HCT116 (cell line): Measurements from ENCODE around the gene QKI. TPM values are rescaled to one million over a fixed set of nuclear protein-coding genes. Genes with fewer than 3 reads are reported as not detected.

Experiments
- ATAC-seq: fragments of 200-7000 bp; cut with Tn5 transposase; 2 replicates; pipeline ENCODE4 v1.9.1; 2020; ENCODE audit warnings: mild to moderate bottlenecking, moderate library complexity
- BruUV-seq: library from RNA; stranded (reverse); fragments of 400-500 nt; replicated peaks from 2 replicates; lab custom pipeline; 2021; lab: Mats Ljungman, UMichigan
- CTCF ChIA-PET: fragments of 300-600 bp; sonication (Branson Sonifier 250); formaldehyde crosslinking; loops from one replicate; lab custom pipeline; 2021; ENCODE audit warnings: antibody characterized with exemption; lab: Charles Lee
- POLR2A ChIA-PET: fragments of 300-600, 350-600 bp; sonication (Branson Sonifier 250); formaldehyde crosslinking; loops from one replicate; lab custom pipeline; 2021; ENCODE audit warnings: antibody characterized with exemption; lab: Charles Lee
- RAD21 ChIA-PET, 2 experiments: fragments of 300-600 bp; sonication (Branson Sonifier 250); formaldehyde crosslinking; loops; one replicate each; lab custom pipeline; 2023; ENCODE audit warnings: low total read pairs in 2 of 2; ENCODE audit not compliant: uncharacterized antibody in 2 of 2, unreplicated experiment in 2 of 2, low non-redundant PET in 1 of 2; lab: Charles Lee
- DNase-seq: peaks from one replicate; pipeline ENCODE4 v3.0.0-alpha.2; 2010; ENCODE audit warnings: low read depth, low spot score
- H2AFZ ChIP-seq: fragments of 200-600 bp; shearing (Covaris generic), sonication (generic); 2 replicates; pipeline ENCODE4 v1.6.1; 2017; ENCODE audit warnings: low read depth, mixed run types, mixed read lengths, antibody characterized with exemption, low read length; ENCODE audit not compliant: poor library complexity, severe bottlenecking
- H3K27ac ChIP-seq: 2 replicates; pipeline ENCODE4 v1.5.1; 2012; ENCODE audit warnings: low read depth, low read length
- H3K27me3 ChIP-seq: fragments of 200-600 bp; sonication (generic); 2 replicates; pipeline ENCODE4 v1.6.1; 2016; ENCODE audit warnings: mixed run types, low read length, mixed read lengths; ENCODE audit not compliant: insufficient read depth
- H3K36me3 ChIP-seq, 2 experiments: fragments of 200-500 bp in 1 of 2; fragments of 200-600 bp in 1 of 2; sonication (Bioruptor generic) in 1 of 2; sonication (generic) in 1 of 2; 2 replicates each; pipeline versions ENCODE4 v1.5.1 to v1.6.1; 2014 to 2016; ENCODE audit warnings: low read length in 2 of 2, inconsistent platforms in 1 of 2, mixed read lengths in 1 of 2, mixed run types in 1 of 2; ENCODE audit not compliant: insufficient read depth in 2 of 2, control insufficient read depth in 1 of 2
- H3K4me1 ChIP-seq, 2 experiments: fragments of 200-600 bp in 1 of 2; sonication (generic) in 1 of 2; 2 replicates each; pipeline versions ENCODE4 v1.5.1 to v1.6.1; 2012 to 2017; ENCODE audit warnings: low read length in 2 of 2, inconsistent platforms in 1 of 2, mild to moderate bottlenecking in 1 of 2, mixed read lengths in 1 of 2, mixed run types in 1 of 2, moderate library complexity in 1 of 2; ENCODE audit not compliant: insufficient read depth in 2 of 2, control insufficient read depth in 1 of 2
- H3K4me2 ChIP-seq: fragments of 200-600 bp; sonication (generic); 2 replicates; pipeline ENCODE4 v1.6.1; 2017; ENCODE audit warnings: mixed run types, low read length, mixed read lengths
- H3K4me3 ChIP-seq, 2 experiments: fragments of 200-600 bp in 1 of 2; sonication (generic) in 1 of 2; replicated peaks in 1 of 2; 2 replicates each; pipeline ENCODE4 v1.5.1; 2011 to 2016; ENCODE audit warnings: low read length in 2 of 2, control low read depth in 1 of 2, low read depth in 1 of 2, mild to moderate bottlenecking in 1 of 2, mixed read lengths in 1 of 2, mixed run types in 1 of 2
- H3K79me2 ChIP-seq: fragments of 200-600 bp; sonication (generic); 2 replicates; pipeline ENCODE4 v1.6.1; 2017; ENCODE audit warnings: mild to moderate bottlenecking, mixed run types, low read length, moderate library complexity, mixed read lengths; ENCODE audit not compliant: insufficient read depth
- H3K9ac ChIP-seq: fragments of 200-600 bp; sonication (generic); 2 replicates; pipeline ENCODE4 v1.6.1; 2016; ENCODE audit warnings: low read length, mixed read lengths
- H3K9me2 ChIP-seq: fragments of 200-600 bp; sonication (generic), shearing (Covaris generic); 2 replicates; pipeline ENCODE4 v1.6.1; 2017; ENCODE audit warnings: mixed run types, mild to moderate bottlenecking, moderate library complexity; ENCODE audit not compliant: insufficient read depth
- H3K9me3 ChIP-seq, 2 experiments: fragments of 200-500 bp in 1 of 2; fragments of 200-600 bp in 1 of 2; sonication (Bioruptor generic) in 1 of 2; sonication (generic) in 1 of 2; 2 replicates each; pipeline ENCODE4 v1.6.1; 2014 to 2017; ENCODE audit warnings: low read length in 2 of 2, mixed read lengths in 2 of 2, inconsistent platforms in 1 of 2, low read depth in 1 of 2, mild to moderate bottlenecking in 1 of 2, mixed run types in 1 of 2, moderate library complexity in 1 of 2; ENCODE audit not compliant: control insufficient read depth in 1 of 2, insufficient read depth in 1 of 2
- H4K20me1 ChIP-seq: fragments of 200-600 bp; sonication (generic), shearing (Covaris generic); 2 replicates; pipeline ENCODE4 v1.6.1; 2017; ENCODE audit warnings: mixed run types, mild to moderate bottlenecking, moderate library complexity; ENCODE audit not compliant: insufficient read depth
- ATF3 ChIP-seq: IDR thresholded peaks from 2 replicates; pipeline ENCODE4 v1.6.1; 2012
- CBX3 ChIP-seq: IDR thresholded peaks from 2 replicates; pipeline ENCODE4 v1.6.1; 2012; ENCODE audit warnings: low read depth
- CEBPB ChIP-seq: IDR thresholded peaks from 2 replicates; pipeline ENCODE4 v1.6.1; 2012; ENCODE audit warnings: low read depth
- FOSL1 ChIP-seq: IDR thresholded peaks from 2 replicates; pipeline ENCODE4 v1.6.1; 2012; ENCODE audit warnings: low read depth
- JUND ChIP-seq: IDR thresholded peaks from 2 replicates; pipeline ENCODE4 v1.6.1; 2012
- POLR2A ChIP-seq: IDR thresholded peaks from 2 replicates; pipeline ENCODE4 v1.7.0; 2011; ENCODE audit warnings: borderline replicate concordance; ENCODE audit not compliant: insufficient read depth, insufficient read length; ENCODE audit errors: extremely low read depth
- POLR2AphosphoS5 ChIP-seq: IDR thresholded peaks from 2 replicates; pipeline ENCODE4 v1.6.1; 2011; ENCODE audit warnings: mild to moderate bottlenecking, low read depth, low read length, moderate library complexity
- SIN3A ChIP-seq: IDR thresholded peaks from 2 replicates; pipeline ENCODE4 v1.6.1; 2012; ENCODE audit warnings: low read depth
- SP1 ChIP-seq: IDR thresholded peaks from 2 replicates; pipeline ENCODE4 v1.6.1; 2012; ENCODE audit warnings: low read depth
- ZBTB33 ChIP-seq: IDR thresholded peaks from 2 replicates; pipeline ENCODE4 v1.6.1; 2011; ENCODE audit warnings: mild to moderate bottlenecking, low read length, moderate library complexity; ENCODE audit not compliant: insufficient replicate concordance; ENCODE audit errors: extremely low read depth
- ZNF274 ChIP-seq: fragments of 200-500 bp; sonication (Bioruptor generic); IDR thresholded peaks from 2 replicates; pipeline ENCODE4 v1.6.1; 2014; ENCODE audit warnings: mild to moderate bottlenecking, low read depth, low read length, inconsistent platforms
- intact Hi-C: fragments of 100-400 bp; cut with micrococcal nuclease; formaldehyde crosslinking; loops from 2 replicates; pipeline ENCODE4 v1.10.0; 2022
- total RNA-seq: library from RNA; stranded (reverse); gene quantifications from one replicate; pipeline ENCODE4 v1.2.1, GENCODE V29; 2021; ENCODE audit not compliant: unreplicated experiment
- TF ChIP-seq, protein P1 (sequence below): IDR thresholded peaks from 2 replicates; pipeline ENCODE4 v1.6.1; 2012
- TF ChIP-seq, protein P2 (sequence below): IDR thresholded peaks from 2 replicates; pipeline ENCODE4 v1.6.1; 2012; ENCODE audit warnings: low read depth

QKI gene
- total RNA-seq, 1 experiment from 2014 or later: 35.3 TPM

DNA sequence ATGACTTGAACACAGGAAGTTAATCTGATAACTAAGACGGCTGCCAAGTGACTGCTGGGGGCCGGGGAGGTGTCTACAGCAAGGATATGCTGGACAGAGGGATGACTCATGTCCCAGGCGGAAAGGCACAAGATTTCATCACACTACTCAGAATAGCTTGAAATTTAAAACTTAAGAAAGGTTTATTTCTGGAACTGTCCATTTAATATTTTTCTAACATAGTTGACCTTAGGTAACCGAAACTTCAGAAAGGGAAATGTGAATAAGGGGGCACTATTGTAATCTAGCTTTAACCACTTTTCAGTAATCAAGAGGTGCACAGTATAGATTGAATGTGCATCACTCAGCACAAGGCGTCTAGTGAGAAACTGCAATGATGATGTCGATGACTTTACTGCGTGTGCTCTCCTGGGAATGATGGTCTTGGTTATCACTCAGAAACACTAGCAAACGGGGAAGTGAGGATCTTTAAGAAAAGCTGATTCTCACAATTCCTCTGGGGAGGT lies 171.5 kb downstream of the QKI start:
- H3K79me2 ChIP-seq: no peaks in the 10 kb centered on the region
- H3K9me2 ChIP-seq: no peaks in the 10 kb centered on the region
- H4K20me1 ChIP-seq: no peaks in the 10 kb centered on the region
- peaks cover 7 to 38% of the 10 kb centered on the region in 2 experiments; a peak in 3 of 4 replicates for H3K4me1 ChIP-seq
- no peaks in the 10 kb centered on the region for H3K27me3 ChIP-seq
- RAD21 ChIA-PET: no interaction called here
- no peak for TF ChIP-seq SIN3A
- TF ChIP-seq, protein P1, sequence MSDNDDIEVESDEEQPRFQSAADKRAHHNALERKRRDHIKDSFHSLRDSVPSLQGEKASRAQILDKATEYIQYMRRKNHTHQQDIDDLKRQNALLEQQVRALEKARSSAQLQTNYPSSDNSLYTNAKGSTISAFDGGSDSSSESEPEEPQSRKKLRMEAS: peak; percentile 58
- peak; percentile 68 for TF ChIP-seq FOSL1
- TF ChIP-seq SP1: peak; percentile 64
- TF ChIP-seq POLR2A: no peak
- TF ChIP-seq, protein P2, sequence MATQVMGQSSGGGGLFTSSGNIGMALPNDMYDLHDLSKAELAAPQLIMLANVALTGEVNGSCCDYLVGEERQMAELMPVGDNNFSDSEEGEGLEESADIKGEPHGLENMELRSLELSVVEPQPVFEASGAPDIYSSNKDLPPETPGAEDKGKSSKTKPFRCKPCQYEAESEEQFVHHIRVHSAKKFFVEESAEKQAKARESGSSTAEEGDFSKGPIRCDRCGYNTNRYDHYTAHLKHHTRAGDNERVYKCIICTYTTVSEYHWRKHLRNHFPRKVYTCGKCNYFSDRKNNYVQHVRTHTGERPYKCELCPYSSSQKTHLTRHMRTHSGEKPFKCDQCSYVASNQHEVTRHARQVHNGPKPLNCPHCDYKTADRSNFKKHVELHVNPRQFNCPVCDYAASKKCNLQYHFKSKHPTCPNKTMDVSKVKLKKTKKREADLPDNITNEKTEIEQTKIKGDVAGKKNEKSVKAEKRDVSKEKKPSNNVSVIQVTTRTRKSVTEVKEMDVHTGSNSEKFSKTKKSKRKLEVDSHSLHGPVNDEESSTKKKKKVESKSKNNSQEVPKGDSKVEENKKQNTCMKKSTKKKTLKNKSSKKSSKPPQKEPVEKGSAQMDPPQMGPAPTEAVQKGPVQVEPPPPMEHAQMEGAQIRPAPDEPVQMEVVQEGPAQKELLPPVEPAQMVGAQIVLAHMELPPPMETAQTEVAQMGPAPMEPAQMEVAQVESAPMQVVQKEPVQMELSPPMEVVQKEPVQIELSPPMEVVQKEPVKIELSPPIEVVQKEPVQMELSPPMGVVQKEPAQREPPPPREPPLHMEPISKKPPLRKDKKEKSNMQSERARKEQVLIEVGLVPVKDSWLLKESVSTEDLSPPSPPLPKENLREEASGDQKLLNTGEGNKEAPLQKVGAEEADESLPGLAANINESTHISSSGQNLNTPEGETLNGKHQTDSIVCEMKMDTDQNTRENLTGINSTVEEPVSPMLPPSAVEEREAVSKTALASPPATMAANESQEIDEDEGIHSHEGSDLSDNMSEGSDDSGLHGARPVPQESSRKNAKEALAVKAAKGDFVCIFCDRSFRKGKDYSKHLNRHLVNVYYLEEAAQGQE: peak; percentile 30
- TF ChIP-seq ZNF274: no peak
- peak; percentile 90 for TF ChIP-seq CEBPB
- TF ChIP-seq POLR2AphosphoS5: peak; percentile 35; the same call in 1 of the 2 replicates
- TF ChIP-seq JUND: peak; percentile 73
- TF ChIP-seq ATF3: peak; percentile 38; the same call in 1 of the 2 replicates
- no peak for TF ChIP-seq ZBTB33
- TF ChIP-seq CBX3: 0 out of 2 replicates have a peak, but pooled peaks have one; percentile 39
- no TSS peak for BruUV-seq
- H3K27ac ChIP-seq: no peak overlapping the region
- peak; percentile 60 for DNase-seq
- H2AFZ ChIP-seq: peak overlapping the region; percentile 57
- intact Hi-C loops: no loop called here
- no peak overlapping the region for H3K9ac ChIP-seq
- peak; percentile 82 for ATAC-seq
- H3K4me3 ChIP-seq: peak overlapping the region in 1 of 2 experiments; percentile 18; a peak in 2 of 4 replicates
- POLR2A ChIA-PET: no interaction called here
- CTCF ChIA-PET: no interaction called here
- no peaks in the 10 kb centered on the region for H3K36me3 ChIP-seq
- peak overlapping the region; percentile 54 for H3K4me2 ChIP-seq
- no peaks in the 10 kb centered on the region for H3K9me3 ChIP-seq
